GM12878 (cell line): Measurements from ENCODE around the gene GNPTG. TPM values are rescaled to one million over a fixed set of nuclear protein-coding genes. Genes with fewer than 3 reads are reported as not detected.
A peak's percentile ranks its signal among the peaks of the same experiment; 100 is the strongest.

ENCODE experiments used
- ATAC-seq: fragments of 200-7000 bp; cut with Tn5 transposase; 3 replicates; pipeline ENCODE4 v1.9.1; 2020; ENCODE audit warnings: mild to moderate bottlenecking, moderate library complexity
- BruUV-seq: library from RNA; stranded (reverse); fragments of 400-500 nt; replicated peaks from 2 replicates; lab custom pipeline; 2021; lab: Mats Ljungman, UMichigan
- CTCF ChIA-PET: fragments of 300-600 bp; sonication (Branson Sonifier 250); formaldehyde crosslinking; extraction: SDS; loops from one replicate; lab custom pipeline; 2021; ENCODE audit warnings: inconsistent platforms; lab: Yijun Ruan, JAX
- POLR2A ChIA-PET: fragments of 350-600 bp; formaldehyde crosslinking; extraction: SDS; loops from one replicate; lab custom pipeline; 2021; ENCODE audit warnings: inconsistent platforms; lab: Charles Lee
- RAD21 ChIA-PET: fragments of 300-600 bp; sonication (Branson Sonifier 250); formaldehyde crosslinking; loops from one replicate; lab custom pipeline; 2023; ENCODE audit warnings: antibody characterized with exemption; ENCODE audit not compliant: unreplicated experiment; lab: Charles Lee
- SMC1A ChIA-PET: fragments of 300-600 bp; sonication (Branson Sonifier 250); formaldehyde crosslinking; loops from one replicate; lab custom pipeline; 2023; ENCODE audit not compliant: unreplicated experiment, uncharacterized antibody; lab: Charles Lee
- DNase-seq: peaks from one replicate; pipeline ENCODE4 v3.0.0-alpha.2; 2011; ENCODE audit warnings: low read depth, low spot score
- FAIRE-seq: peaks from 3 replicates; lab custom pipeline; 2011; peaks lifted over from hg19 to GRCh38; lab: Jason Lieb, UNC
- H2AFZ ChIP-seq: 2 replicates; pipeline ENCODE4 v1.6.0; 2011; ENCODE audit warnings: low read depth, low read length, control low read depth; ENCODE audit not compliant: control insufficient read depth
- H3K27ac ChIP-seq: 2 replicates; pipeline ENCODE4 v1.5.1; 2011; ENCODE audit warnings: control low read depth; ENCODE audit not compliant: control insufficient read depth, insufficient read depth
- H3K27me3 ChIP-seq, 2 experiments: replicated peaks in 1 of 2; 2 replicates each; pipeline versions ENCODE4 v1.6.0 to v1.6.1; 2011; ENCODE audit warnings: low read length in 1 of 2; ENCODE audit not compliant: control insufficient read depth in 2 of 2, insufficient read depth in 2 of 2
- H3K36me3 ChIP-seq, 2 experiments: 2 replicates each; pipeline ENCODE4 v1.5.1; 2011; ENCODE audit warnings: low read length in 1 of 2; ENCODE audit not compliant: control insufficient read depth in 2 of 2, insufficient read depth in 2 of 2
- H3K4me1 ChIP-seq: 2 replicates; pipeline ENCODE4 v1.6.1; 2011; ENCODE audit warnings: mild to moderate bottlenecking, low read length, moderate library complexity, mixed read lengths; ENCODE audit not compliant: control insufficient read depth, insufficient read depth
- H3K4me2 ChIP-seq: 2 replicates; pipeline ENCODE4 v1.6.0; 2011; ENCODE audit warnings: control low read depth; ENCODE audit not compliant: control insufficient read depth, insufficient read depth
- H3K4me3 ChIP-seq: fragments of 200-600 bp; sonication (generic); 2 replicates; pipeline ENCODE4 v1.5.1; 2016
- H3K79me2 ChIP-seq: 2 replicates; pipeline ENCODE4 v1.6.0; 2011; ENCODE audit warnings: low read length; ENCODE audit not compliant: control insufficient read depth, insufficient read depth
- H3K9ac ChIP-seq: 2 replicates; pipeline ENCODE4 v1.8.0; 2011; ENCODE audit warnings: low read length, control low read depth, mixed read lengths; ENCODE audit not compliant: control insufficient read depth, insufficient read depth
- H3K9me3 ChIP-seq: replicated peaks from 3 replicates; pipeline ENCODE4 v1.5.1; 2011; ENCODE audit warnings: mild to moderate bottlenecking, low read length; ENCODE audit not compliant: control insufficient read depth, insufficient read depth
- H4K20me1 ChIP-seq: 2 replicates; pipeline ENCODE4 v1.6.0; 2011; ENCODE audit not compliant: control insufficient read depth, insufficient read depth
- CBFB ChIP-seq: IDR thresholded peaks from 2 replicates; pipeline ENCODE4 v1.6.1; 2016; ENCODE audit warnings: antibody characterized with exemption, low read depth
- EGR1 ChIP-seq, 2 experiments: IDR thresholded peaks; 1 replicate in 1 of 2; 2 replicates in 1 of 2; pipeline ENCODE4 v1.6.1; 2011 to 2012; ENCODE audit warnings: low read depth in 2 of 2, low read length in 2 of 2, borderline replicate concordance in 1 of 2, mild to moderate bottlenecking in 1 of 2, moderate library complexity in 1 of 2
- NR2C1 ChIP-seq: fragments of 450-650 bp; IDR thresholded peaks from 2 replicates; pipeline ENCODE4 v1.6.1; 2017; ENCODE audit warnings: antibody characterized with exemption, mild to moderate bottlenecking, moderate library complexity
- PRDM15 ChIP-seq: fragments of 450-650 bp; formaldehyde crosslinking; IDR thresholded peaks from 2 replicates; pipeline ENCODE4 v1.4.0; 2020; ENCODE audit warnings: mild to moderate bottlenecking, moderate library complexity
- SMC3 ChIP-seq: IDR thresholded peaks from 2 replicates; pipeline ENCODE4 v1.6.1; 2011; ENCODE audit warnings: low read length, improper control_type of control experiment, borderline replicate concordance
- ZNF24 ChIP-seq: fragments of 450-650 bp; IDR thresholded peaks from 2 replicates; pipeline ENCODE4 v1.6.1; 2017; ENCODE audit warnings: antibody characterized with exemption, mild to moderate bottlenecking
- ZNF687 ChIP-seq: fragments of 450-650 bp; IDR thresholded peaks from 2 replicates; pipeline ENCODE4 v1.6.1; 2017; ENCODE audit warnings: mild to moderate bottlenecking, moderate library complexity
- WGBS: methylation state at CpG from one replicate; pipeline ENCODE4 v1.1.6; 2016; ENCODE audit warnings: low lambda C conversion rate; ENCODE audit not compliant: insufficient replicate concordance, insufficient coverage; ENCODE audit errors: missing lambda C conversion rate; 5-methylcytosine and 5-hydroxymethylcytosine counted together
- in situ Hi-C: fragments of 300-500 bp; cut with MboI; formaldehyde crosslinking; loops from 9 replicates; pipeline ENCODE4 v1.14.3; 2018; ENCODE audit warnings: mixed read lengths
- intact Hi-C: fragments of 100-400 bp; cut with micrococcal nuclease; formaldehyde crosslinking; loops from one replicate; pipeline ENCODE4 v1.14.2; 2022; ENCODE audit not compliant: unreplicated experiment
- polyA plus RNA-seq, 11 experiments: library from polyadenylated mRNA; depleted of rRNA in 4 of 11; unstranded in 6 of 11; stranded (reverse) in 5 of 11; fragments of >200 nt; fragmentation: Nextera tagmentation in 4 of 11; fragmentation: Illumina TruSeq in 1 of 11; extraction: Ambion mirVana in 4 of 11; extraction: Trizol in 1 of 11; gene quantifications; 1 replicate in 1 of 11; 2 replicates in 10 of 11; pipeline versions ENCODE4 v1.2.1 to v1.2.3, GENCODE V29; 2011 to 2016; ENCODE audit warnings: inconsistent platforms in 2 of 11, missing spikeins in 2 of 11, low read depth in 1 of 11
- total RNA-seq, 4 experiments: library from RNA; depleted of rRNA in 3 of 4; stranded (reverse); fragments of >200 nt in 3 of 4; fragmentation: Illumina TruSeq in 1 of 4; extraction: Trizol in 1 of 4; gene quantifications; 2 replicates each; pipeline versions ENCODE4 v1.2.1 to v1.2.3, GENCODE V29; 2013 to 2021

The GNPTG gene
- total and polyA plus RNA-seq, 10 of the 15 experiments (the other 5 are each of a cell fraction or from before 2014, with no cell fraction given): 0.80 to 32.6 (median 20.9) TPM

GRCh38 chr16:1389762-1390161, 38.0 kb downstream of the GNPTG start:
- ChIA-PET SMC1A (no interaction called here), RAD21 (no interaction called here), POLR2A (no interaction called here), CTCF (no interaction called here)
- TF ChIP-seq CBFB (no peak), SMC3 (no peak), NR2C1 (no peak), PRDM15 (CRISPR knock-in tag) (no peak), ZNF24 (peak; percentile 79), EGR1 (IDR thresholded peaks at IDR 0.05; ENCODE audit: borderline replicate concordance in 1 of 2, low read depth in 2 of 2, low read length in 2 of 2) (no peak), ZNF687 (no peak)
- H3K36me3 ChIP-seq: peaks cover 0 to under 1% of the 10 kb centered on the region in 2 experiments; a peak in 1 of 4 replicates
- WGBS: 84% methylated on average over 7 of the region's 7 CpGs
- no TSS peak for BruUV-seq
- H4K20me1 ChIP-seq: no peaks in the 10 kb centered on the region; the same call in 1 of the 2 replicates
- H3K4me2 ChIP-seq: no peak overlapping the region
- no peak for FAIRE-seq
- no peaks in the 10 kb centered on the region for H3K79me2 ChIP-seq
- no peak overlapping the region for H3K4me3 ChIP-seq
- no peak overlapping the region for H2AFZ ChIP-seq
- no peaks in the 10 kb centered on the region for H3K27me3 ChIP-seq
- intact Hi-C loops (no loop called here), in situ Hi-C loops (no loop called here)
- H3K4me1 ChIP-seq: no peaks in the 10 kb centered on the region
- H3K27ac ChIP-seq: no peak overlapping the region
- H3K9me3 ChIP-seq: no peaks in the 10 kb centered on the region
- DNase-seq: no peak
- ATAC-seq: no peak
- H3K9ac ChIP-seq: no peak overlapping the region
